SK-N-SH (cell line): ENCODE results near the gene OPA3. TPM values are rescaled to one million over a fixed set of nuclear protein-coding genes. Genes with fewer than 3 reads are reported as not detected.

ENCODE experiments used
- CTCF ChIA-PET: fragments of 300-600, 350-600 bp; formaldehyde crosslinking; extraction: SDS; loops from one replicate; lab custom pipeline; 2021; lab: Yijun Ruan, JAX
- POLR2A ChIA-PET: fragments of 350-600 bp; sonication (Branson Sonifier 250); formaldehyde crosslinking; extraction: SDS; loops from one replicate; lab custom pipeline; 2020; ENCODE audit warnings: antibody characterized with exemption, inconsistent platforms; lab: Yijun Ruan, JAX
- DNase-seq: peaks from one replicate; pipeline ENCODE4 v3.0.0; 2012
- H2AFZ ChIP-seq: fragments of 200-600 bp; sonication (generic); 2 replicates; pipeline ENCODE4 v1.8.1; 2016; ENCODE audit warnings: antibody characterized with exemption, mild to moderate bottlenecking, low read depth
- H3F3A ChIP-seq: fragments of 200-600 bp; sonication (generic); replicated peaks from 2 replicates; pipeline ENCODE3; 2016; ENCODE audit warnings: antibody characterized with exemption, mild to moderate bottlenecking; ENCODE audit not compliant: insufficient read depth
- H3K27ac ChIP-seq, 2 experiments: fragments of 200-500 bp in 1 of 2; fragments of 200-600 bp in 1 of 2; sonication (Bioruptor generic) in 1 of 2; sonication (generic), shearing (Covaris generic) in 1 of 2; 2 replicates each; pipeline versions ENCODE4 v1.5.1 to v1.6.1; 2014 to 2016; ENCODE audit warnings: low read depth in 2 of 2, inconsistent platforms in 1 of 2, low read length in 1 of 2, mild to moderate bottlenecking in 1 of 2, mixed read lengths in 1 of 2
- H3K27me3 ChIP-seq: fragments of 200-600 bp; sonication (generic), shearing (Covaris generic); 2 replicates; pipeline ENCODE4 v1.6.1; 2016; ENCODE audit warnings: mixed run types; ENCODE audit not compliant: insufficient read depth
- H3K36me3 ChIP-seq, 2 experiments: fragments of 200-500 bp in 1 of 2; fragments of 200-600 bp in 1 of 2; sonication (Bioruptor generic) in 1 of 2; sonication (generic) in 1 of 2; replicated peaks in 1 of 2; 2 replicates each; pipeline versions ENCODE3 to v1.5.1; 2014 to 2016; ENCODE audit warnings: low read length in 1 of 2, mild to moderate bottlenecking in 1 of 2; ENCODE audit not compliant: insufficient read depth in 2 of 2, control insufficient read depth in 1 of 2
- H3K4me1 ChIP-seq, 2 experiments: fragments of 200-500 bp in 1 of 2; fragments of 200-600 bp in 1 of 2; sonication (Bioruptor generic) in 1 of 2; sonication (generic), shearing (Covaris generic) in 1 of 2; 2 replicates each; pipeline versions ENCODE4 v1.5.1 to v1.6.1; 2014 to 2016; ENCODE audit warnings: low read depth in 1 of 2, low read length in 1 of 2, mixed run types in 1 of 2; ENCODE audit not compliant: insufficient read depth in 2 of 2, control insufficient read depth in 1 of 2
- H3K4me2 ChIP-seq: fragments of 200-600 bp; sonication (generic), shearing (Covaris generic); 2 replicates; pipeline ENCODE4 v1.6.1; 2017; ENCODE audit warnings: mixed run types
- H3K4me3 ChIP-seq, 2 experiments: fragments of 200-500 bp in 1 of 2; fragments of 200-600 bp in 1 of 2; sonication (Bioruptor generic) in 1 of 2; sonication (generic), shearing (Covaris generic) in 1 of 2; 2 replicates each; pipeline versions ENCODE4 v1.5.1 to v1.8.1; 2014 to 2016; ENCODE audit warnings: low read depth in 2 of 2, inconsistent platforms in 1 of 2, low read length in 1 of 2, mild to moderate bottlenecking in 1 of 2, mixed read lengths in 1 of 2, moderate library complexity in 1 of 2
- H3K79me2 ChIP-seq: fragments of 200-600 bp; sonication (generic); 2 replicates; pipeline ENCODE4 v1.8.1; 2017; ENCODE audit warnings: mild to moderate bottlenecking; ENCODE audit not compliant: insufficient read depth
- H3K9ac ChIP-seq: fragments of 200-600 bp; sonication (generic); 2 replicates; pipeline ENCODE4 v1.6.1; 2017; ENCODE audit warnings: mixed run types
- H3K9me2 ChIP-seq: fragments of 200-600 bp; sonication (generic); 2 replicates; pipeline ENCODE4 v1.6.1; 2017; ENCODE audit warnings: mixed run types
- H3K9me3 ChIP-seq: fragments of 200-600 bp; sonication (generic); 2 replicates; pipeline ENCODE4 v1.6.1; 2017; ENCODE audit warnings: mixed run types, mild to moderate bottlenecking, moderate library complexity
- H4K20me1 ChIP-seq: fragments of 200-600 bp; sonication (generic); 2 replicates; pipeline ENCODE4 v1.6.1; 2017; ENCODE audit warnings: mild to moderate bottlenecking, mixed run types; ENCODE audit not compliant: insufficient read depth
- EZH2phosphoT487 ChIP-seq: fragments of 200-600 bp; sonication (generic); IDR thresholded peaks from 2 replicates; pipeline ENCODE4 v1.6.1; 2017; ENCODE audit warnings: low read depth, mixed run types, mild to moderate bottlenecking, antibody characterized with exemption, moderate library complexity, borderline replicate concordance
- GATA2 ChIP-seq: sonication (generic); formaldehyde crosslinking; IDR thresholded peaks from 2 replicates; pipeline ENCODE4 v1.5.0; 2020; ENCODE audit warnings: mild to moderate bottlenecking, missing genetic modification reagents
- NFIC ChIP-seq: IDR thresholded peaks from 2 replicates; pipeline ENCODE4 v1.4.0; 2012; ENCODE audit warnings: borderline replicate concordance
- POLR2AphosphoS5 ChIP-seq: IDR thresholded peaks from 2 replicates; pipeline ENCODE4 v1.6.1; 2012; ENCODE audit warnings: low read depth, low read length
- RAD21 ChIP-seq: IDR thresholded peaks from 2 replicates; pipeline ENCODE4 v1.6.1; 2012; ENCODE audit warnings: mild to moderate bottlenecking, low read length
- RFX5 ChIP-seq: IDR thresholded peaks from 2 replicates; pipeline ENCODE4 v1.6.1; 2012; ENCODE audit warnings: mild to moderate bottlenecking, improper control_type of control experiment, low read length
- SIN3A ChIP-seq: IDR thresholded peaks from 2 replicates; pipeline ENCODE4 v1.6.1; 2012; ENCODE audit warnings: low read depth, mild to moderate bottlenecking, low read length, moderate library complexity, borderline replicate concordance
- SMC3 ChIP-seq: IDR thresholded peaks from 2 replicates; pipeline ENCODE4 v1.6.1; 2012; ENCODE audit warnings: low read depth, low read length, improper control_type of control experiment
- TCF12 ChIP-seq: IDR thresholded peaks from 2 replicates; pipeline ENCODE4 v1.4.0; 2012
- YY1 ChIP-seq: IDR thresholded peaks from 2 replicates; pipeline ENCODE4 v1.4.0; 2012; ENCODE audit warnings: low read depth, mild to moderate bottlenecking
- WGBS: methylation state at CpG from one replicate; pipeline ENCODE4 v1.1.6; 2017; ENCODE audit warnings: low lambda C conversion rate; 5-methylcytosine and 5-hydroxymethylcytosine counted together
- polyA plus RNA-seq, 3 experiments: library from polyadenylated mRNA; depleted of rRNA; stranded (reverse); fragments of >200 nt; gene quantifications; 2 replicates each; pipeline ENCODE4 v1.2.3, GENCODE V29; 2012
- TF ChIP-seq, protein P1 (sequence below): IDR thresholded peaks from 2 replicates; pipeline ENCODE4; 2012
- TF ChIP-seq, protein P2 (sequence below): IDR thresholded peaks from 2 replicates; pipeline ENCODE4 v1.4.0; 2012; ENCODE audit warnings: low read depth, borderline replicate concordance
- TF ChIP-seq, protein P3 (sequence below): fragments of 200-600 bp; sonication (generic); IDR thresholded peaks from 2 replicates; pipeline ENCODE4 v1.6.1; 2017; ENCODE audit warnings: antibody characterized with exemption, mild to moderate bottlenecking, moderate library complexity
- TF ChIP-seq, protein P4 (sequence below): IDR thresholded peaks from 2 replicates; pipeline ENCODE4 v1.4.0; 2012; ENCODE audit warnings: low read depth
- TF ChIP-seq, protein P5 (sequence below): IDR thresholded peaks from 2 replicates; pipeline ENCODE4 v1.4.0; 2012; ENCODE audit warnings: low read depth, borderline replicate concordance
- TF ChIP-seq, protein P6 (sequence below): fragments of 150-350 bp; IDR thresholded peaks from 2 replicates; pipeline ENCODE4 v1.6.1; 2017; ENCODE audit warnings: antibody characterized with exemption, low read length, low read depth, borderline replicate concordance

OPA3 gene
- polyA plus RNA-seq, 1 of the 3 experiments (the other 2 are of a cell fraction) = 10.0 TPM

DNA sequence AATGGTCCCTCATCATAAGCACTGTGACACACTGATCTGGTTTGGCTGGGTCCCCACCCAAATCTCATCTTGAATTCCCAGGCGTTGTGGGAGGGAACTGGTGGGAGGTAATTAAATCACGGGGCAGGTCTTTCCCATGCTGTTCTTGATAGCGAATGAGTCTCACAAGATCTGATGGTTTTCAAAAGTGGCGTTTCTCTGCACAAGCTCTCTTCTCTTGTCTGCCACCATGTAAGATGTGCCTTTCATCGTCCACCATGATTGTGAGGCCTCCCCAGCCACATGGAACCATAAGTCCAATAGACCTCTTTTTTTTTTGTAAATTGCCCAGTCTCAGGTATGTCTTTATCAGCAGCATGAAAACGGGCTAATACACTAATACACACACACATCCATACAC is 24.3 kb upstream of the OPA3 start (continued):
- TF ChIP-seq, protein P1, sequence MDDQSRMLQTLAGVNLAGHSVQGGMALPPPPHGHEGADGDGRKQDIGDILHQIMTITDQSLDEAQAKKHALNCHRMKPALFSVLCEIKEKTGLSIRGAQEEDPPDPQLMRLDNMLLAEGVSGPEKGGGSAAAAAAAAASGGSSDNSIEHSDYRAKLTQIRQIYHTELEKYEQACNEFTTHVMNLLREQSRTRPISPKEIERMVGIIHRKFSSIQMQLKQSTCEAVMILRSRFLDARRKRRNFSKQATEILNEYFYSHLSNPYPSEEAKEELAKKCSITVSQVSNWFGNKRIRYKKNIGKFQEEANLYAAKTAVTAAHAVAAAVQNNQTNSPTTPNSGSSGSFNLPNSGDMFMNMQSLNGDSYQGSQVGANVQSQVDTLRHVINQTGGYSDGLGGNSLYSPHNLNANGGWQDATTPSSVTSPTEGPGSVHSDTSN = no peak
- TF ChIP-seq, protein P2, sequence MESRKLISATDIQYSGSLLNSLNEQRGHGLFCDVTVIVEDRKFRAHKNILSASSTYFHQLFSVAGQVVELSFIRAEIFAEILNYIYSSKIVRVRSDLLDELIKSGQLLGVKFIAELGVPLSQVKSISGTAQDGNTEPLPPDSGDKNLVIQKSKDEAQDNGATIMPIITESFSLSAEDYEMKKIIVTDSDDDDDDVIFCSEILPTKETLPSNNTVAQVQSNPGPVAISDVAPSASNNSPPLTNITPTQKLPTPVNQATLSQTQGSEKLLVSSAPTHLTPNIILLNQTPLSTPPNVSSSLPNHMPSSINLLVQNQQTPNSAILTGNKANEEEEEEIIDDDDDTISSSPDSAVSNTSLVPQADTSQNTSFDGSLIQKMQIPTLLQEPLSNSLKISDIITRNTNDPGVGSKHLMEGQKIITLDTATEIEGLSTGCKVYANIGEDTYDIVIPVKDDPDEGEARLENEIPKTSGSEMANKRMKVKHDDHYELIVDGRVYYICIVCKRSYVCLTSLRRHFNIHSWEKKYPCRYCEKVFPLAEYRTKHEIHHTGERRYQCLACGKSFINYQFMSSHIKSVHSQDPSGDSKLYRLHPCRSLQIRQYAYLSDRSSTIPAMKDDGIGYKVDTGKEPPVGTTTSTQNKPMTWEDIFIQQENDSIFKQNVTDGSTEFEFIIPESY = no peak
- TF ChIP-seq NFIC = no peak

DNA sequence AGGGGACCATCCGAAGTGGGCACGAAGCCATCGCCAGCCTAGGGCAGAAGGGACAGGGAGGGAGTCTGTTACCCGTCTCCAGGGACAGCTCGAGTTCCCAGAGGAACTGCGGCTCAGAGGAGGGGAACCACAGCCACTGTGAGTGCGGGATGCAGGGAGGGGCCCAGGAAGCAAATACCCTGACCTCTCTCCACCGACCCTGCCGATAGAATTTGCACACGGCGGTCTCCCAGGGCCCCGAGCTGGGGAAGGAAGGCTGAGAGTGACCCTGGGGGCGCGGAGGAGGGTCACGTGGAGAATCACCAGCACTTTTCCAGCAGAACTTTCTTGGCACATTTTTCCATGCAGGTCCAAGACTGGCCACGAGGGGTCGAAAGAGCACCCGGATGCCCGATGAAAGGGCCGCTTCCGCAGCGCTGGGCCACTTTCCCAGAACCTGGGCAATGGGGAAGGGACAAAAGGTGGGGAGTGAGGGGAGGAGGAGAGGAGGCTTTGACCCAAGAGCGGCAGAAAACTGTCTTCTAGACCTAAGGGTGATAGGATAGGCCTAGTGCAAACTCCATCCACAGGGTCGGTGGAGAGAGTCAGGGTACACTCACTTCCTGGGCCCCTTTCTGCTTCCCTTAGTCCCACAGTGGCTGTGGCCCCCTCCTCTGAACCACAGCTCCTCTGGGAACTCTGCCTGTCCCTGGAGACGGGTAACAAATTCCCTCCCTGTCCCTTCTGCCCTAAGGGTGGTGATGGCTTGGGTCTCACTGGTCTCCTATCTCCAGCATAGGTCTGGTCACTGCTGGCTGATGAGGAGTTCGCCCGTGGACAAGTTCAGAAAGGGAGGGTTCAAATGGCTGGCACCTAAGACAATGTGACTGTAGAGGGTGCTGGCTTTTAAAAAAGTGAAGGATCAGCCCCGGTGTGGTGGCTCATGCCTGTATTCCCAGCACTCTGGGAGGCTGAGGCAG is 22.7 kb upstream of the OPA3 start:
- peaks cover 3% of the 10 kb centered on the region for H3F3A ChIP-seq
- H3K27me3 ChIP-seq = peaks cover 4% of the 10 kb centered on the region; the same call in 1 of the 2 replicates
- CTCF ChIA-PET = interaction anchor here (0.6 to 5.2 kb wide), 15 partner anchors 10 to 258 kb away, joined by 3 to 53 read pairs (median 4); partner anchors contain the start of genes QPCTL and SNRPD2
- POLR2A ChIA-PET = no interaction called here
- H3K36me3 ChIP-seq = no peaks in the 10 kb centered on the region
- peaks cover 5 to 7% of the 10 kb centered on the region in 2 experiments; a peak in 2 of 4 replicates for H3K4me1 ChIP-seq
- DNase-seq = peak; percentile 83
- peak overlapping the region; percentile 50 for H3K9ac ChIP-seq
- no peaks in the 10 kb centered on the region for H3K9me2 ChIP-seq
- H3K4me3 ChIP-seq = peak overlapping the region; percentile 24 to 44; a peak in 3 of 4 replicates
- WGBS = 20% methylated on average over 27 of the region's 28 CpGs
- no peaks in the 10 kb centered on the region for H4K20me1 ChIP-seq
- no peak overlapping the region for H3K27ac ChIP-seq
- H3K79me2 ChIP-seq = no peaks in the 10 kb centered on the region
- no peaks in the 10 kb centered on the region for H3K9me3 ChIP-seq
- H3K4me2 ChIP-seq = peak overlapping the region; percentile 69
- H2AFZ ChIP-seq = peak overlapping the region; percentile 97
- TF ChIP-seq, protein P3, sequence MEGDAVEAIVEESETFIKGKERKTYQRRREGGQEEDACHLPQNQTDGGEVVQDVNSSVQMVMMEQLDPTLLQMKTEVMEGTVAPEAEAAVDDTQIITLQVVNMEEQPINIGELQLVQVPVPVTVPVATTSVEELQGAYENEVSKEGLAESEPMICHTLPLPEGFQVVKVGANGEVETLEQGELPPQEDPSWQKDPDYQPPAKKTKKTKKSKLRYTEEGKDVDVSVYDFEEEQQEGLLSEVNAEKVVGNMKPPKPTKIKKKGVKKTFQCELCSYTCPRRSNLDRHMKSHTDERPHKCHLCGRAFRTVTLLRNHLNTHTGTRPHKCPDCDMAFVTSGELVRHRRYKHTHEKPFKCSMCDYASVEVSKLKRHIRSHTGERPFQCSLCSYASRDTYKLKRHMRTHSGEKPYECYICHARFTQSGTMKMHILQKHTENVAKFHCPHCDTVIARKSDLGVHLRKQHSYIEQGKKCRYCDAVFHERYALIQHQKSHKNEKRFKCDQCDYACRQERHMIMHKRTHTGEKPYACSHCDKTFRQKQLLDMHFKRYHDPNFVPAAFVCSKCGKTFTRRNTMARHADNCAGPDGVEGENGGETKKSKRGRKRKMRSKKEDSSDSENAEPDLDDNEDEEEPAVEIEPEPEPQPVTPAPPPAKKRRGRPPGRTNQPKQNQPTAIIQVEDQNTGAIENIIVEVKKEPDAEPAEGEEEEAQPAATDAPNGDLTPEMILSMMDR = peak; percentile 86
- TF ChIP-seq, protein P4, sequence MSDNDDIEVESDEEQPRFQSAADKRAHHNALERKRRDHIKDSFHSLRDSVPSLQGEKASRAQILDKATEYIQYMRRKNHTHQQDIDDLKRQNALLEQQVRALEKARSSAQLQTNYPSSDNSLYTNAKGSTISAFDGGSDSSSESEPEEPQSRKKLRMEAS = 0 out of 2 replicates have a peak, but pooled peaks have one; percentile 31
- no peak for TF ChIP-seq YY1
- TF ChIP-seq SIN3A = peak; percentile 62; the same call in 1 of the 2 replicates
- TF ChIP-seq, protein P5, sequence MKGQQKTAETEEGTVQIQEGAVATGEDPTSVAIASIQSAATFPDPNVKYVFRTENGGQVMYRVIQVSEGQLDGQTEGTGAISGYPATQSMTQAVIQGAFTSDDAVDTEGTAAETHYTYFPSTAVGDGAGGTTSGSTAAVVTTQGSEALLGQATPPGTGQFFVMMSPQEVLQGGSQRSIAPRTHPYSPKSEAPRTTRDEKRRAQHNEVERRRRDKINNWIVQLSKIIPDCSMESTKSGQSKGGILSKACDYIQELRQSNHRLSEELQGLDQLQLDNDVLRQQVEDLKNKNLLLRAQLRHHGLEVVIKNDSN = peak; percentile 90
- 0 out of 2 replicates have a peak, but pooled peaks have one; percentile 14 for TF ChIP-seq POLR2AphosphoS5
- TF ChIP-seq, protein P2 = no peak
- no peak for TF ChIP-seq EZH2phosphoT487
- peak; percentile 85 for TF ChIP-seq SMC3
- TF ChIP-seq RFX5 = no peak
- peak; percentile 77 for TF ChIP-seq RAD21
- TF ChIP-seq GATA2 = no peak
- TF ChIP-seq, protein P6, sequence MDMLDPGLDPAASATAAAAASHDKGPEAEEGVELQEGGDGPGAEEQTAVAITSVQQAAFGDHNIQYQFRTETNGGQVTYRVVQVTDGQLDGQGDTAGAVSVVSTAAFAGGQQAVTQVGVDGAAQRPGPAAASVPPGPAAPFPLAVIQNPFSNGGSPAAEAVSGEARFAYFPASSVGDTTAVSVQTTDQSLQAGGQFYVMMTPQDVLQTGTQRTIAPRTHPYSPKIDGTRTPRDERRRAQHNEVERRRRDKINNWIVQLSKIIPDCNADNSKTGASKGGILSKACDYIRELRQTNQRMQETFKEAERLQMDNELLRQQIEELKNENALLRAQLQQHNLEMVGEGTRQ = no peak
- TF ChIP-seq NFIC = peak; percentile 78
- TF ChIP-seq, protein P1 = no peak
- no peak for TF ChIP-seq TCF12
